ENCODE data around the gene TRIM52.
"Not testable (repeated sequence)": the region's sequence is repeated elsewhere in the genome, so short reads cannot be mapped to it uniquely, and the experiment has no call there.

TRIM52 gene

GRCh38 chr5:181212080-181212479 lies 48.9 kb downstream of the TRIM52 start:
- no peak for DNase-seq

GRCh38 chr5:181211208-181211607 lies 49.7 kb downstream of the TRIM52 start:
- DNase-seq, result no peak

- not testable (repeated sequence) for DNase-seq
Observed at GRCh38 chr5:181210698-181211097, 50.2 kb downstream of the TRIM52 start.

GRCh38 chr5:181210148-181210547 lies 50.8 kb downstream of the TRIM52 start:
- DNase-seq, result not testable (repeated sequence)

GRCh38 chr5:181209006-181209405 lies 51.9 kb downstream of the TRIM52 start:
- DNase-seq, result not testable (repeated sequence)

GRCh38 chr5:181207960-181208253 lies 53.0 kb downstream of the TRIM52 start:
- no peak for DNase-seq

GRCh38 chr5:181207214-181207959 lies 53.6 kb downstream of the TRIM52 start:
- no peak for DNase-seq

GRCh38 chr5:181205761-181206649 lies 54.9 kb downstream of the TRIM52 start:
- no peak for DNase-seq
